GM19043 (cell line): ENCODE measurements around the gene GPR162.
"Not testable (repeated sequence)": the region's sequence is repeated elsewhere in the genome, so short reads cannot be mapped to it uniquely, and the experiment has no call there.

Experiments
- ATAC-seq: cut with Tn5 transposase; IDR thresholded peaks from one replicate; pipeline ENCODE4 v1.9.1; 2021; ENCODE audit warnings: low read depth; ENCODE audit not compliant: unreplicated experiment

Gene GPR162

DNA sequence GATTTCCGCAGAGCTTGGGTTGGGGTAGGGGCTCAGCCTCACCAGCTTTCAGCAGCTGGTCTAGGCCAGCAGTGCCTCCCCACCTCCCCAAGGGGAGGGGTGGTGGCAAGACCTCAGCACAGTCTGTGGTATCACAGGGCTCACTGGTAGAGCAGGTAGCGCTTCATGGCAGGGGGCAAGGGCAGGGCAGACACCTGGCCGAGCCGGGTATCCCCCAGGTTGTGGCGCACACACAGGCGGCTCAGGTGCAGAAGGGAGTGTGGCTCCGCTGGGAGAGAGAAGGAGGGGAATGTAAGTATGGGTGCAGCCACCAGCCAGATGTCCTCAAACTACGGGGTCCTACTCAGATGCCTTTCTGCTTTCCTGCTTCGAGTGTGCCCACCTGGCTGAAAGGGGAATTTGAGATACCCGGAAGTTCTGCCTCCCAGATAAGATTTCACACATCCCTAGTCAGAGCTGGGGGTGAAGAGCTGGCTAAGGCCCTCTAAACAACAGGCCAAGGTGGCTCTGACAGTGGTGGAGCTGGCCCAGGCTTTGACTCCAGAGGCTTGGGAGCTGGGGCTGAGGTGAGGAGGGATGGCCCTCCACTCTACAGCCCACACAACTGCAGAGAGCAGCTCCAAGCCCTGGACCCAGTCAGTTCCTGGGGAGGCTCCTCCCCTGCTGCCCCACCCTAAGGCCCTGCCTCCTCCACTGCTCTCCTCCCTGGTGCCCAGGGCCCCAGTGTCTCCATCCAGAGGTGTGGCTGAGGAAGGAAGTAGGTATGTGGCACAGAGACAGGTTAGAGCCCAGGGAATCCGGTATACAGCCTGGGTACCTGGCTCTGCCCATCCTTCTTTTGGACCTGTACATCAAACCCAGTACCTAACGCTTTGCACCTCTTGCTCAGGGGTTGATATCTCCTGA, 49.7 kb downstream of the GPR162 start:
- ATAC-seq = no peak

DNA sequence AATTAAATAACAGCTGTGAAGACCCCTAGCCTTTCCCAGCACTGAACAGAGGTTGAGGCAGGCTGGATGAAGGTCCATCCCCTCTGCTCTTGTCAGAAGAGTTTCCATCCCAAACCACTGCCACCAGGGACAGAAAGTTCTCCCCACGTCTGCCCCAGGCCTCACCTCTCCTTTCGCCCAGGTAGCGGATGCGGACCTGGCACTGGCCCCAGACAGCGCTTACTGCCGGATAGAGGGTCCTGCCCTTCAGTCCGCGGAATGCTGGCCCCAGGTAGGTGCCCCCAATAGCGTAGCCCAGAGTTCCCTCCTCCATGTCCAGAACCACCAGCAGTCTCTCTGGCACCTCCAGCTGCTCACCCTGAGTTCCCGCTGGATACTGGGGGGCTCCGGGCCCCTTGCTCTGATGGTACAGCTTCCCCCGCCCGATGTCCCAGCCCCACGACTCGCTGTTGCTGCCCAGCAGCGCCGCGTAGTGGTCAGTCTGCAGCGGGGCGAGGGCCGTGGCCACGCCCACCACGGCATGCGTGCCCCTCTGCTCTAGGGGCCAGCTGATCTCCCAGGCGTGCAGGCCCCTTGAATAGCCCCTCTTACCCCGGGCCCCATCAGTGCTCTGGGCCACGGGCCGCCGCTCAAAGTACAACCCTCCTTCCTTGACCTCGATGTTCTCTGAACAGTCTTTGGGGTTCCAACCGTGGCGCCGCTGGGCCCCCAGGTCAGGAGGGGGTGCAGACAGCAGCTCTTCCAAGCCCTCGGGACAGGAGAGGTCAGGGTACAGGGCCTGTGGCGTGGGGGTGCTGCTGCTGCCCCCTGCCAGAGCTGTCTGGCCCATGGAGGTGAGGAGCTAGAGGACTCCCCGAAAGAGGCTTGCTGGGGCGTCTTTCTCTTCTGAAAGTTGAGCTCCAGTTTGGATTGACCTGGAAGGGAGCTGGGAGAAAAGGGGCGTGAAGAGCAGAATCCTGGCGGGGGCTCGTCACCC, 50.7 kb downstream of the GPR162 start:
- ATAC-seq = no peak

DNA sequence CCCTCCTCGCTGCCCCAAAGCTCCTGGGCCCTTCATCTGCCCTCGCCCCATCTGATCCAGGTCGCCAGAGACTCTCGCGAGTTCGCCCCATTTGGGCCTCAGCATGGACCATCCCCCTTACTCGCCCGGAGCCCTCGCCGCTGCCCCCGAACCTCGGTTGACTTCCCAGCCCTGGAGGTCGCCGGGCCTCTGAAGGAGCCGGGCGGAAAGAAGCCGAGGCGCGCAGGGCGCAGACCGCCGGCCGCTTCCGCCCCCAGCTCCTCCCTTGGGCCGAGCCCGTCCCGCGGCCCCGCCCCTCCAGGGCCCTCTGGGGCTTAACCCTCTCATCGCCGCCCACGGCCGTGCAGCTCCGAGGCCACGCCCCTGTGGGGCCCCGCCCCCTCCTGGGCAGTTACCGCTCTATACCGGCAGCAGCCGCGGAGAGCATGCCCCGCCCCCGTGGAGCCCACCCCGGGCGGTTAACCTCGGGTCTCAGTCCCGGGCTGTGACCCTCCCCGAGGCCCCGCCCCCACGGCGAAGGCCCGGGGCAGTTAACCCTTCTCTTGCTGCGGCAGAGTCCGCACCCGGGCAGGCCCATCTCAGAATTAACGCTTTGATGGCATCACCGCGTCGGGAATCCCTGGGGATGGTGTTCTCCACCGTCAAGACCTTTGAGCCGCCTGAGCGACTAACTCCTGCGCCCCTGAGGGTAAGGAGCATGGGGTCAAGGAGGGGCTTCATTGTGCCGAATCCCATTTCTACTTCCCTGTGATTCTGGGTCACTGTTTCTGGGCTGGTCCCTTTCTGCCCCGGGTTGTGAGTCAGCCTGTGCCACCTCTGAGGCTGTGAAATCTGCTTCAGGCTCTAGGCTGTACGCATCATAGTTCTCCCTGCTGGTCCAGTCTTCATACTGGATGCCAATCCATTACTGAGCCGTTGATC, 51.7 kb downstream of the GPR162 start, which contains the start of gene SPSB2:
SPSB2 (minus strand) TSS at position 210 of the 921 bp plus-strand sequence. CDS start 402 bp downstream, outside the sequence.
- ATAC-seq = peak; percentile 71

DNA sequence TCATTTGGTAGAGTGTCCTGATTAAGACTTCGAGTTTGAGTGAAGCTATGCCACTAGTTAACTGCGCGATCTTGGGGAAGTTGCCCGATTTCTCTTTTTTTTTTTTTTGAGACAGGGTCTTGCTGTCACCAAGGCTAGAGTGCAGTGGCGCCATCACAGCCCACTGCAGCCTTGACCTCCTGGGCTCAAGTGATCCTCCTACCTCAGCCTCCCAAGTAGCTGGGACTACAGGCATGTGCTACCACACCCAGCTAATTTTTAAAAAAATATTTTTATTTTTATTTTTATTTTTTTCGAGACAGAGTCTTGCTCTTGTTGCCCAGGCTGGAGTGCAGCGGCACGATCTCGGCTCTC, 52.4 kb downstream of the GPR162 start:
- not testable (repeated sequence) for ATAC-seq
